Fibroblast of lung (primary cell): ENCODE data around the gene TBC1D30.

Experiments used
- EZH2 ChIP-seq: IDR thresholded peaks from 2 replicates; pipeline ENCODE4 v1.5.1; 2012; ENCODE audit warnings: low read length, control low read depth, mild to moderate bottlenecking; ENCODE audit errors: missing control alignments
- TF ChIP-seq, protein P1 (sequence below), 2 donors: IDR thresholded peaks in 1 of 2; conservative IDR thresholded peaks in 1 of 2; 1 replicate in 1 of 2; 2 replicates in 1 of 2; pipeline ENCODE4 v1.5.1; 2011 to 2012; ENCODE audit warnings: low read length in 2 of 2, control low read depth in 1 of 2, inconsistent platforms in 1 of 2, low read depth in 1 of 2, mild to moderate bottlenecking in 1 of 2

DNA sequence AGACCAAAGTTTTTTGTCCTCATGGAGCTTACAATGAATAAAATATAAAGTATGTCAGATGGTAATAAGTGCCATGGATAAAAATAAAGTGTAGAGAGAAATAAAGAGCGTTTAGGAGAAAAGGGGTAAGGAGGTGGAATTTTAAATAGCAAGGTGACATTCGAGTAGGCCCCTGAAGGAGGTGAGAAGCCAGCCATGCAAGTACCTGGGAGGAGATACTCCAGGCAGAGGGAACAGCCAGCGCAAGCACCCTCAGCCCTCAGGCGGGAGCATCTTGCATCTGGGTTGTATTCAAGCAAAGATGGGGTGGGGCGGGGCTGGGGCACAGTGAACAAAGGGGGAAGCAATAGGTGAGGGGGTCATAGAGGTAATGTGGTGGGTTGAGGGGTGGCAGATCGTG, 4.3 kb downstream of the TBC1D30 start:
- TF ChIP-seq, protein P1, sequence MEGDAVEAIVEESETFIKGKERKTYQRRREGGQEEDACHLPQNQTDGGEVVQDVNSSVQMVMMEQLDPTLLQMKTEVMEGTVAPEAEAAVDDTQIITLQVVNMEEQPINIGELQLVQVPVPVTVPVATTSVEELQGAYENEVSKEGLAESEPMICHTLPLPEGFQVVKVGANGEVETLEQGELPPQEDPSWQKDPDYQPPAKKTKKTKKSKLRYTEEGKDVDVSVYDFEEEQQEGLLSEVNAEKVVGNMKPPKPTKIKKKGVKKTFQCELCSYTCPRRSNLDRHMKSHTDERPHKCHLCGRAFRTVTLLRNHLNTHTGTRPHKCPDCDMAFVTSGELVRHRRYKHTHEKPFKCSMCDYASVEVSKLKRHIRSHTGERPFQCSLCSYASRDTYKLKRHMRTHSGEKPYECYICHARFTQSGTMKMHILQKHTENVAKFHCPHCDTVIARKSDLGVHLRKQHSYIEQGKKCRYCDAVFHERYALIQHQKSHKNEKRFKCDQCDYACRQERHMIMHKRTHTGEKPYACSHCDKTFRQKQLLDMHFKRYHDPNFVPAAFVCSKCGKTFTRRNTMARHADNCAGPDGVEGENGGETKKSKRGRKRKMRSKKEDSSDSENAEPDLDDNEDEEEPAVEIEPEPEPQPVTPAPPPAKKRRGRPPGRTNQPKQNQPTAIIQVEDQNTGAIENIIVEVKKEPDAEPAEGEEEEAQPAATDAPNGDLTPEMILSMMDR (conservative IDR thresholded peaks at IDR 0.05 in 1 of 2, IDR thresholded peaks at IDR 0.05 in 1 of 2; ENCODE audit: low read depth in 1 of 2, low read length in 2 of 2), result no peak
- no peak for TF ChIP-seq EZH2
